Measurements from ENCODE around the gene TRMT10A. TPM values are rescaled to one million over a fixed set of nuclear protein-coding genes. Genes with fewer than 3 reads are reported as not detected.

Gene TRMT10A
- total and polyA plus RNA-seq, 2 experiments from 2014 or later: 5.3 to 6.3 TPM

DNA sequence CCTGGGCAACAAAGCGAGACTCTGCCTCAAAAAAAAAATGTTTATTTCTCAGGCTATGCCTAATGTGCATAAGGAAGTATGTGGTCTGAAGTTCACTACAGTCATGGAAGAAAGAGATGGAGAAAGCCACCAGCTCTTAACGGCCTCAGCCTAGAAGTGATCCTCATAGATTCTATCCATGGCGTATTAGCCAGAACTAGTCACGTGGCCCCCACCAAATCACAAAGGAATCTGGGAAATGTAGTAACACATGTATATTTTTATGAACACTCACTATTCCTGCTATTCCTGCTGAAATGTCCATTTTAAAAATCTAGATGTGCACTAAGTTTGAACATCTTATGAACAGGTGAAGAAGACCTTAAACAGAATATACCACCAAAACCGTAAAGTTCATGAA is 44.6 kb upstream of the TRMT10A start:
- Histone ChIP-seq H3K4me1 (ENCODE audit: insufficient read depth) (no peaks in the 10 kb centered on the region), H3K4me2 (ENCODE audit: unreplicated experiment) (no peak overlapping the region), H3K27me3 (replicated peaks; ENCODE audit: insufficient read depth) (no peaks in the 10 kb centered on the region; the same call in 1 of the 2 replicates), H4K20me1 (ENCODE audit: insufficient read depth) (no peaks in the 10 kb centered on the region), H3K9me3 (ENCODE audit: low read depth) (no peaks in the 10 kb centered on the region), H2AFZ (no peak overlapping the region), H3K9me2 (ENCODE audit: insufficient read depth) (peaks cover 3% of the 10 kb centered on the region; the same call in 1 of the 2 replicates), H3K36me3 (ENCODE audit: low read depth) (no peaks in the 10 kb centered on the region), H3K4me3 (no peak overlapping the region), H3K27ac (no peak overlapping the region), H3F3A (ENCODE audit: insufficient read depth) (no peaks in the 10 kb centered on the region), H3K79me2 (ENCODE audit: insufficient read depth) (no peaks in the 10 kb centered on the region), H3K9ac (no peak overlapping the region)
- 54 to 61% methylated on average over 5 of the region's 5 CpGs for WGBS, 2 experiments (ENCODE audit: low coverage in 1 of 2, low lambda C conversion rate in 2 of 2, missing lambda C conversion rate in 2 of 2)
- DNase-seq: no peak
- TF ChIP-seq EZH2phosphoT487 (IDR thresholded peaks at IDR 0.05; ENCODE audit: insufficient read depth, low read depth) (no peak), EZH2 (IDR thresholded peaks at IDR 0.05; ENCODE audit: insufficient read depth, poor library complexity, severe bottlenecking) (no peak)
- in situ Hi-C loops (cut with MboI): no loop called here

DNA sequence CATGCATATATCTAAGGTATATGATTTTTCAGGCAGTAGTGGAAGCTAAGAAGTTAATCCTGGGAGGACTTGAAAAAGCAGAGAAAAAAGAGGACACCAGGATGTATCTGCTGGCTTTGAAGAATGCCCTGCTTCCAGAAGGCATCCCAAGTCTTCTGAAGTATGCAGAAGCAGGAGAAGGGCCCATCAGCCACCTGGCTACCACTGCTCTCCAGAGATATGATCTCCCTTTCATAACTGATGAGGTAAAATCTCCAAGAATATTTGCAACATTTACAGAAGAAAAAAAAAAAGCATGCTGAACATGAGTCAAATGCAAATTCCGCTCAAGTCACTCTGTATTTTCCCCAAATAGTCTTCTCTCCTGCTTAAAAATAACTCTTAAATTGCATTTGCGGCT is 42.9 kb upstream of the TRMT10A start:
- Histone ChIP-seq H3K9me3 (ENCODE audit: low read depth) (no peaks in the 10 kb centered on the region), H3K4me2 (ENCODE audit: unreplicated experiment) (no peak overlapping the region), H4K20me1 (ENCODE audit: insufficient read depth) (no peaks in the 10 kb centered on the region), H3F3A (ENCODE audit: insufficient read depth) (no peaks in the 10 kb centered on the region), H3K9me2 (ENCODE audit: insufficient read depth) (peaks cover 3% of the 10 kb centered on the region; the same call in 1 of the 2 replicates), H3K4me3 (no peak overlapping the region), H3K27me3 (replicated peaks; ENCODE audit: insufficient read depth) (no peaks in the 10 kb centered on the region; the same call in 1 of the 2 replicates), H2AFZ (no peak overlapping the region), H3K4me1 (ENCODE audit: insufficient read depth) (no peaks in the 10 kb centered on the region), H3K79me2 (ENCODE audit: insufficient read depth) (no peaks in the 10 kb centered on the region), H3K9ac (no peak overlapping the region), H3K27ac (no peak overlapping the region), H3K36me3 (ENCODE audit: low read depth) (no peaks in the 10 kb centered on the region)
- no peak for DNase-seq
- TF ChIP-seq EZH2phosphoT487 (IDR thresholded peaks at IDR 0.05; ENCODE audit: insufficient read depth, low read depth): no peak
- TF ChIP-seq EZH2 (IDR thresholded peaks at IDR 0.05; ENCODE audit: insufficient read depth, poor library complexity, severe bottlenecking): no peak
- in situ Hi-C loops (cut with MboI): no loop called here
- 37 to 43% methylated on average over 2 of the region's 2 CpGs for WGBS, 2 experiments (ENCODE audit: low coverage in 1 of 2, low lambda C conversion rate in 2 of 2, missing lambda C conversion rate in 2 of 2)

DNA sequence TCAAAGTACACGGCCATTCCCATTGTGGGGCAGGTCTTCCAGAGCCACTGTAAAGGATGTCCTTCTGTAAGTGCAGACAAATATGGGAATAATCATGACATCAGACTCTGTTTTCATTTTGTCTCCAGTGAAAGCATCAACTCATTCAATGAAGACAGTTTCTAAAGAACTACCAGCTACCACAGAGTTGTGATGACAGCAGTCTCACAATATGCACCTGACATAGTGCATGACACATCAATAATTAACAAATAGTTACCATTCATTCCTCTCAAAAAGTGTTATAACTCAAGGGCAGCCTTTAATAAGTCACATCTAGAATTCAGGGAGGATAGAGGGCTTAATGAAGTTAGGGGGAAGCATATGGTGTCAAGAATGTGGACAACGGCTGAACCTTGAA is 31.0 kb upstream of the TRMT10A start:
- no peak overlapping the region for H3K9ac ChIP-seq
- no peaks in the 10 kb centered on the region for H3K4me1 ChIP-seq (ENCODE audit: insufficient read depth)
- H3K79me2 ChIP-seq (ENCODE audit: insufficient read depth): no peaks in the 10 kb centered on the region
- DNase-seq: no peak
- H3K9me2 ChIP-seq (ENCODE audit: insufficient read depth): no peaks in the 10 kb centered on the region
- TF ChIP-seq EZH2phosphoT487 (IDR thresholded peaks at IDR 0.05; ENCODE audit: insufficient read depth, low read depth) (no peak), EZH2 (IDR thresholded peaks at IDR 0.05; ENCODE audit: insufficient read depth, poor library complexity, severe bottlenecking) (no peak)
- no peak overlapping the region for H3K4me2 ChIP-seq (ENCODE audit: unreplicated experiment)
- 60 to 69% methylated on average over 2 of the region's 2 CpGs for WGBS, 2 experiments (ENCODE audit: low coverage in 1 of 2, low lambda C conversion rate in 2 of 2, missing lambda C conversion rate in 2 of 2)
- no peaks in the 10 kb centered on the region for H3K36me3 ChIP-seq (ENCODE audit: low read depth)
- H3F3A ChIP-seq (ENCODE audit: insufficient read depth): no peaks in the 10 kb centered on the region
- no peaks in the 10 kb centered on the region for H3K27me3 ChIP-seq (replicated peaks; ENCODE audit: insufficient read depth)
- no peak overlapping the region for H3K27ac ChIP-seq
- H3K9me3 ChIP-seq (ENCODE audit: low read depth): no peaks in the 10 kb centered on the region
- no peak overlapping the region for H2AFZ ChIP-seq
- in situ Hi-C loops (cut with MboI): no loop called here
- no peak overlapping the region for H3K4me3 ChIP-seq
- no peaks in the 10 kb centered on the region for H4K20me1 ChIP-seq (ENCODE audit: insufficient read depth)

- no peaks in the 10 kb centered on the region for H3K9me3 ChIP-seq (ENCODE audit: low read depth)
- H3K9ac ChIP-seq: no peak overlapping the region
- no peaks in the 10 kb centered on the region for H3K27me3 ChIP-seq (replicated peaks; ENCODE audit: insufficient read depth)
- H2AFZ ChIP-seq: no peak overlapping the region
- DNase-seq: no peak
- H3K4me2 ChIP-seq (ENCODE audit: unreplicated experiment): no peak overlapping the region
- no peaks in the 10 kb centered on the region for H3K36me3 ChIP-seq (ENCODE audit: low read depth)
- no peaks in the 10 kb centered on the region for H3K9me2 ChIP-seq (ENCODE audit: insufficient read depth)
- H3K27ac ChIP-seq: no peak overlapping the region
- no peaks in the 10 kb centered on the region for H3K4me1 ChIP-seq (ENCODE audit: insufficient read depth)
- no peak overlapping the region for H3K4me3 ChIP-seq
- no peaks in the 10 kb centered on the region for H4K20me1 ChIP-seq (ENCODE audit: insufficient read depth)
- no peaks in the 10 kb centered on the region for H3F3A ChIP-seq (ENCODE audit: insufficient read depth)
- WGBS, 2 experiments (ENCODE audit: low coverage in 1 of 2, low lambda C conversion rate in 2 of 2, missing lambda C conversion rate in 2 of 2): 9 to 10% methylated on average over 4 of the region's 4 CpGs
- H3K79me2 ChIP-seq (ENCODE audit: insufficient read depth): no peaks in the 10 kb centered on the region
- TF ChIP-seq EZH2 (IDR thresholded peaks at IDR 0.05; ENCODE audit: insufficient read depth, poor library complexity, severe bottlenecking): no peak
- TF ChIP-seq EZH2phosphoT487 (IDR thresholded peaks at IDR 0.05; ENCODE audit: insufficient read depth, low read depth): no peak
- in situ Hi-C loops (cut with MboI): no loop called here
Measured at GRCh38 chr4:99593781-99594641, 30.2 kb upstream of the TRMT10A start.

Data from GM23248 (cell line).